ENCODE results near the gene MACIR. TPM values are rescaled to one million over a fixed set of nuclear protein-coding genes. Genes with fewer than 3 reads are reported as not detected.

Gene MACIR
- total and polyA plus RNA-seq, 10 of the 15 experiments (the other 5 are each of a cell fraction or from before 2014, with no cell fraction given): 2.1 to 16.1 (median 10.8) TPM

- TF ChIP-seq ZBTB4 (CRISPR knock-in tag; IDR thresholded peaks at IDR 0.05) (no peak), POU2F2 (IDR thresholded peaks at IDR 0.05; ENCODE audit: borderline replicate concordance, low read depth, low read length) (no peak)
- TF ChIP-seq, protein P1, sequence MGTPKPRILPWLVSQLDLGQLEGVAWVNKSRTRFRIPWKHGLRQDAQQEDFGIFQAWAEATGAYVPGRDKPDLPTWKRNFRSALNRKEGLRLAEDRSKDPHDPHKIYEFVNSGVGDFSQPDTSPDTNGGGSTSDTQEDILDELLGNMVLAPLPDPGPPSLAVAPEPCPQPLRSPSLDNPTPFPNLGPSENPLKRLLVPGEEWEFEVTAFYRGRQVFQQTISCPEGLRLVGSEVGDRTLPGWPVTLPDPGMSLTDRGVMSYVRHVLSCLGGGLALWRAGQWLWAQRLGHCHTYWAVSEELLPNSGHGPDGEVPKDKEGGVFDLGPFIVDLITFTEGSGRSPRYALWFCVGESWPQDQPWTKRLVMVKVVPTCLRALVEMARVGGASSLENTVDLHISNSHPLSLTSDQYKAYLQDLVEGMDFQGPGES (IDR thresholded peaks at IDR 0.05): no peak
Observed at GRCh38 chr5:103327451-103327850, 68.9 kb downstream of the MACIR start (continued).

DNA sequence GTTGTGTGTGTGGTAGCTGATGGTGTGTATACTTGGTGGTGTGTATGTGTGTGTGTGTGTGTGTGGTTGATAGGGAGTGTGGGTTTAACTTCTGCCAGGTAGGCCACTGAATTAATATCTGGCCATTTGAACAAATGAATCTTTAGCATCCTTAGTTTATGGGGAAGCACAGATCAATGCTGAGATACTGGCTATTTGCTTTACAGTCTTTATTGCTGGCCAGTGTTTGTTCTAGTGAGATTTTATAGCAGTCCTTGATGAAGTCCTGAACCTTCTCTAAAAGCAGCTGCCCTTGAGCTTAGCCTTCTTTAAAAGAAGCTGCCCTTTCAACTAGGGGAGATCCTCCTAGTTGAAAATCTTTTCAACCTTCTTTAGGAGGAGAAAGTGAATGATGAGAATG is 69.3 kb downstream of the MACIR start:
- no peak for DNase-seq (ENCODE audit: low read depth, low spot score)
- ATAC-seq: no peak
- no peaks in the 10 kb centered on the region for H4K20me1 ChIP-seq (ENCODE audit: control insufficient read depth, insufficient read depth)
- no TSS peak for BruUV-seq (replicated peaks)
- ChIA-PET POLR2A (no interaction called here), RAD21 (ENCODE audit: unreplicated experiment) (no interaction called here), SMC1A (ENCODE audit: uncharacterized antibody, unreplicated experiment) (no interaction called here), CTCF (no interaction called here)
- no peak overlapping the region for H2AFZ ChIP-seq (ENCODE audit: control insufficient read depth, low read depth, low read length)
- no peak overlapping the region for H3K4me3 ChIP-seq
- no peak overlapping the region for H3K9ac ChIP-seq (ENCODE audit: control insufficient read depth, insufficient read depth, low read length)
- H3K79me2 ChIP-seq (ENCODE audit: control insufficient read depth, insufficient read depth, low read length): no peaks in the 10 kb centered on the region
- H3K27ac ChIP-seq (ENCODE audit: control insufficient read depth, insufficient read depth): no peak overlapping the region
- no peaks in the 10 kb centered on the region for H3K36me3 ChIP-seq (ENCODE audit: control insufficient read depth in 2 of 2, insufficient read depth in 2 of 2, low read length in 1 of 2)
- intact Hi-C loops (cut with micrococcal nuclease; ENCODE audit: unreplicated experiment) (no loop called here), in situ Hi-C loops (cut with MboI) (no loop called here)
- no peak for FAIRE-seq
- TF ChIP-seq SMAD5 (IDR thresholded peaks at IDR 0.05; ENCODE audit: low read depth) (no peak), ZNF24 (IDR thresholded peaks at IDR 0.05) (no peak), ZNF687 (IDR thresholded peaks at IDR 0.05) (no peak), SPI1 (IDR thresholded peaks at IDR 0.05; ENCODE audit: borderline replicate concordance, insufficient read depth, low read depth, low read length) (no peak), CREB1 (IDR thresholded peaks at IDR 0.05; ENCODE audit: low read depth) (no peak), TCF3 (IDR thresholded peaks at IDR 0.05; ENCODE audit: borderline replicate concordance, insufficient read depth, low read depth, low read length) (no peak), SUZ12 (IDR thresholded peaks at IDR 0.05; ENCODE audit: unreplicated experiment) (no peak), ESRRA (IDR thresholded peaks at IDR 0.05; ENCODE audit: low read length) (no peak), ASH2L (IDR thresholded peaks at IDR 0.05; ENCODE audit: borderline replicate concordance, low read depth) (no peak)
- H3K4me2 ChIP-seq (ENCODE audit: control insufficient read depth, insufficient read depth): no peak overlapping the region
- H3K9me3 ChIP-seq (replicated peaks; ENCODE audit: control insufficient read depth, insufficient read depth, low read length): no peaks in the 10 kb centered on the region
- H3K27me3 ChIP-seq (replicated peaks in 1 of 2; ENCODE audit: control insufficient read depth in 2 of 2, insufficient read depth in 2 of 2, low read length in 1 of 2): no peaks in the 10 kb centered on the region
- no peaks in the 10 kb centered on the region for H3K4me1 ChIP-seq (ENCODE audit: control insufficient read depth, insufficient read depth, low read length)
